Bone marrow (tissue), 2 donors: Measurements from ENCODE around the gene AKNAD1.

Experiments used
- DNase-seq, 2 donors: peaks; one replicate each; lab custom pipeline; 2025; lab: John Stamatoyannopoulos, UW

AKNAD1 gene

GRCh38 chr1:108831225-108831624 lies 25.7 kb downstream of the AKNAD1 start:
- DNase-seq, result no peak

GRCh38 chr1:108830119-108831008 lies 26.5 kb downstream of the AKNAD1 start:
- DNase-seq, result no peak

GRCh38 chr1:108829498-108829916 lies 27.4 kb downstream of the AKNAD1 start:
- DNase-seq, result no peak

- peak; percentile 21 to 28 for DNase-seq
These were observed 28.6 kb downstream of the AKNAD1 start for GRCh38 chr1:108828074-108828961.

GRCh38 chr1:108826081-108826635 lies 30.7 kb downstream of the AKNAD1 start:
- DNase-seq, result no peak

- no peak for DNase-seq
These were observed 32.8 kb downstream of the AKNAD1 start for GRCh38 chr1:108824051-108824450.

- DNase-seq, result no peak
These were observed 33.3 kb downstream of the AKNAD1 start for GRCh38 chr1:108823632-108824031.

GRCh38 chr1:108819878-108820277 lies 37.0 kb downstream of the AKNAD1 start:
- DNase-seq, result no peak

GRCh38 chr1:108817811-108818210 lies 39.1 kb downstream of the AKNAD1 start:
- no peak for DNase-seq

- no peak for DNase-seq
These were observed 39.9 kb downstream of the AKNAD1 start for GRCh38 chr1:108817016-108817415.

- DNase-seq, result no peak
These were observed 40.6 kb downstream of the AKNAD1 start for GRCh38 chr1:108816049-108816893.

GRCh38 chr1:108815566-108815965 lies 41.3 kb downstream of the AKNAD1 start:
- DNase-seq, result no peak

- DNase-seq, result peak in 1 of 2 donors; percentile 9
These were observed 42.4 kb downstream of the AKNAD1 start for GRCh38 chr1:108814343-108815125.

- DNase-seq, result no peak
These were observed 43.6 kb downstream of the AKNAD1 start for GRCh38 chr1:108813326-108813725.

GRCh38 chr1:108811611-108812010 lies 45.3 kb downstream of the AKNAD1 start:
- no peak for DNase-seq

- DNase-seq, result no peak
These were observed 48.5 kb downstream of the AKNAD1 start for GRCh38 chr1:108808438-108808837.

GRCh38 chr1:108803548-108803947 lies 53.3 kb downstream of the AKNAD1 start:
- DNase-seq, result no peak

GRCh38 chr1:108801101-108801500 lies 55.8 kb downstream of the AKNAD1 start:
- DNase-seq, result no peak

GRCh38 chr1:108799001-108799400 lies 57.9 kb downstream of the AKNAD1 start:
- no peak for DNase-seq

GRCh38 chr1:108792420-108792819 lies 64.5 kb downstream of the AKNAD1 start:
- DNase-seq, result no peak

GRCh38 chr1:108791790-108792189 lies 65.1 kb downstream of the AKNAD1 start:
- no peak for DNase-seq
